Suprapubic skin (tissue), 4 donors: ENCODE data around the gene SAMD11. TPM values are rescaled to one million over a fixed set of nuclear protein-coding genes. Genes with fewer than 3 reads are reported as not detected.
A peak's percentile ranks its signal among the peaks of the same experiment; 100 is the strongest.

ENCODE experiments used
- DNase-seq, 2 donors: peaks; one replicate each; pipeline ENCODE4 v3.0.0-alpha.2; 2019; ENCODE audit warnings: low spot score in 2 of 2
- H3K27ac ChIP-seq: fragments of 200-600 bp; sonication (generic); one replicate; pipeline ENCODE4 v1.5.1; 2019
- H3K27me3 ChIP-seq: fragments of 200-600 bp; sonication (generic); one replicate; pipeline ENCODE4 v1.5.1; 2019
- H3K36me3 ChIP-seq: fragments of 200-600 bp; sonication (generic); one replicate; pipeline ENCODE4 v1.5.1; 2019
- H3K4me1 ChIP-seq: fragments of 200-600 bp; sonication (generic); one replicate; pipeline ENCODE4 v1.5.1; 2019
- H3K4me3 ChIP-seq: fragments of 200-600 bp; sonication (generic); one replicate; pipeline ENCODE4 v1.5.1; 2019; ENCODE audit warnings: mild to moderate bottlenecking
- H3K9me3 ChIP-seq: fragments of 200-600 bp; sonication (generic); one replicate; pipeline ENCODE4 v1.5.1; 2019
- EP300 ChIP-seq: sonication (generic); formaldehyde crosslinking; IDR thresholded peaks from one replicate; pipeline ENCODE4 v1.6.1; 2017; ENCODE audit warnings: antibody characterized with exemption
- POLR2A ChIP-seq, 2 donors: fragments of 450-650 bp; IDR thresholded peaks; one replicate each; pipeline ENCODE4 v1.6.1; 2017; ENCODE audit warnings: antibody characterized with exemption in 2 of 2, mild to moderate bottlenecking in 2 of 2, moderate library complexity in 2 of 2
- POLR2AphosphoS5 ChIP-seq, 3 donors: sonication (generic); formaldehyde crosslinking; IDR thresholded peaks; one replicate each; pipeline ENCODE4 v1.6.1; 2017; ENCODE audit warnings: antibody characterized with exemption in 3 of 3
- WGBS: methylation state at CpG from one replicate; pipeline ENCODE4 v1.1.5; 2018; 5-methylcytosine and 5-hydroxymethylcytosine counted together
- total RNA-seq, 4 donors: library from RNA; depleted of rRNA; stranded (reverse); fragments of >200 nt; gene quantifications; one replicate each; pipeline ENCODE4 v1.1.0, GENCODE V29; 2016
- TF ChIP-seq, protein P1 (sequence below), 2 donors: fragments of 200-600 bp in 1 of 2; fragments of 450-650 bp in 1 of 2; sonication (generic) in 1 of 2; IDR thresholded peaks; one replicate each; pipeline ENCODE4 v1.5.1; 2016 to 2019; ENCODE audit warnings: antibody characterized with exemption in 2 of 2, mild to moderate bottlenecking in 1 of 2, moderate library complexity in 1 of 2

Gene SAMD11
- total RNA-seq, 4 donors from 2014 or later = 0.85 to 2.0 (median 1.5) TPM; not detected in 1

DNA sequence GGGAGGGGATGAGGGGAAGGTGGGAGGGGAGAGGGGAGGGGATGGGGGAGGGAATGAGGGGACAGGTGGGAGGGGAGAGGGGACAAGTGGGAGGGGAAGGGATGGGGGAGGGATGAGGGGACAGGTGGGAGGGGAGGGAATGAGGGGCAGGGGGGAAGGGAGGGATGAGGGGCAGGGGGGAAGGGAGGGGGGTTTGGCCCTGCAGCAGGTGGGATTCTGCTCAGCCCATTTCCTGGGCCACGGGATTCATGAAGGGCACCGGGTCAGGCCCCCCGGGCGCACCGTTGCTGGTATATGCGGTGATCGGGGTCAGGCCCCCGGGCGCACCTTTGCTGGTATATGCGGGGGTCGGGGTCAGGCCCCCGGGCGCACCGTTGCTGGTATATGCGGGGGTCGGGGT, 15.1 kb upstream of the SAMD11 start:
- Histone ChIP-seq H3K4me3 (no peak overlapping the region), H3K27ac (no peak overlapping the region), H3K4me1 (peaks cover 47% of the 10 kb centered on the region), H3K27me3 (peaks cover 39% of the 10 kb centered on the region), H3K36me3 (no peaks in the 10 kb centered on the region), H3K9me3 (no peaks in the 10 kb centered on the region)
- 74% methylated on average over 8 of the region's 16 CpGs for WGBS
- TF ChIP-seq POLR2A (IDR thresholded peaks at IDR 0.05) (no peak), POLR2AphosphoS5 (IDR thresholded peaks at IDR 0.05) (no peak), EP300 (no peak)
- TF ChIP-seq, protein P1, sequence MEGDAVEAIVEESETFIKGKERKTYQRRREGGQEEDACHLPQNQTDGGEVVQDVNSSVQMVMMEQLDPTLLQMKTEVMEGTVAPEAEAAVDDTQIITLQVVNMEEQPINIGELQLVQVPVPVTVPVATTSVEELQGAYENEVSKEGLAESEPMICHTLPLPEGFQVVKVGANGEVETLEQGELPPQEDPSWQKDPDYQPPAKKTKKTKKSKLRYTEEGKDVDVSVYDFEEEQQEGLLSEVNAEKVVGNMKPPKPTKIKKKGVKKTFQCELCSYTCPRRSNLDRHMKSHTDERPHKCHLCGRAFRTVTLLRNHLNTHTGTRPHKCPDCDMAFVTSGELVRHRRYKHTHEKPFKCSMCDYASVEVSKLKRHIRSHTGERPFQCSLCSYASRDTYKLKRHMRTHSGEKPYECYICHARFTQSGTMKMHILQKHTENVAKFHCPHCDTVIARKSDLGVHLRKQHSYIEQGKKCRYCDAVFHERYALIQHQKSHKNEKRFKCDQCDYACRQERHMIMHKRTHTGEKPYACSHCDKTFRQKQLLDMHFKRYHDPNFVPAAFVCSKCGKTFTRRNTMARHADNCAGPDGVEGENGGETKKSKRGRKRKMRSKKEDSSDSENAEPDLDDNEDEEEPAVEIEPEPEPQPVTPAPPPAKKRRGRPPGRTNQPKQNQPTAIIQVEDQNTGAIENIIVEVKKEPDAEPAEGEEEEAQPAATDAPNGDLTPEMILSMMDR (IDR thresholded peaks at IDR 0.05) = no peak
- peak in 1 of 2 donors; percentile 24 for DNase-seq

DNA sequence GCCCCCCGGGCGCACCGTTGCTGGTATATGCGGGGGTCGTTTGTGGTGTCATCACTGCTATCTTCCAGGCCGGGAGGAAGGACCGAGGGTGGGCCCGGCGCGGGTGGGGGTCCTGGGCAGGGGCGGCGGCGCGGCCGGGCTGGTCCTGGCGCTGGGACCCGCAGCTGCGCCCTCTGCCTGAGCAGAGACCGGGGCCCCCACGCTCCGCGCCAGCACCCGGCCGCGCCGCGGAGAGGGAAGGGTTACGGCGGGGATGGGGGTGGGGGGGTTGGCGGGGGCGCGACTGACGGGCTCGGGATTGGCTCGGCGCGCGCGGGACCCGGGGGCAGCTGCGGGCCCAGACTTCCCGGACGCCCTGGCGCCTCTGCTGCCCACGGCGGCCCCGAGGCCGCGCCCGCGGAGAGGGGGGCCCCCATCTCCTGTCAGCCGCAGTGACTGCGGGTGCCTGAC, 13.8 kb upstream of the SAMD11 start:
- WGBS = no CpG with 5 or more reads among the region's 53 CpGs
- Histone ChIP-seq H3K27me3 (peaks cover 51% of the 10 kb centered on the region), H3K9me3 (no peaks in the 10 kb centered on the region), H3K4me3 (no peak overlapping the region), H3K36me3 (no peaks in the 10 kb centered on the region), H3K4me1 (peaks cover 38% of the 10 kb centered on the region), H3K27ac (no peak overlapping the region)
- TF ChIP-seq, protein P1 (IDR thresholded peaks at IDR 0.05) = no peak
- no peak for TF ChIP-seq POLR2AphosphoS5 (IDR thresholded peaks at IDR 0.05)
- TF ChIP-seq POLR2A (IDR thresholded peaks at IDR 0.05) = no peak
- no peak for TF ChIP-seq EP300
- DNase-seq = peak; percentile 56 to 65

DNA sequence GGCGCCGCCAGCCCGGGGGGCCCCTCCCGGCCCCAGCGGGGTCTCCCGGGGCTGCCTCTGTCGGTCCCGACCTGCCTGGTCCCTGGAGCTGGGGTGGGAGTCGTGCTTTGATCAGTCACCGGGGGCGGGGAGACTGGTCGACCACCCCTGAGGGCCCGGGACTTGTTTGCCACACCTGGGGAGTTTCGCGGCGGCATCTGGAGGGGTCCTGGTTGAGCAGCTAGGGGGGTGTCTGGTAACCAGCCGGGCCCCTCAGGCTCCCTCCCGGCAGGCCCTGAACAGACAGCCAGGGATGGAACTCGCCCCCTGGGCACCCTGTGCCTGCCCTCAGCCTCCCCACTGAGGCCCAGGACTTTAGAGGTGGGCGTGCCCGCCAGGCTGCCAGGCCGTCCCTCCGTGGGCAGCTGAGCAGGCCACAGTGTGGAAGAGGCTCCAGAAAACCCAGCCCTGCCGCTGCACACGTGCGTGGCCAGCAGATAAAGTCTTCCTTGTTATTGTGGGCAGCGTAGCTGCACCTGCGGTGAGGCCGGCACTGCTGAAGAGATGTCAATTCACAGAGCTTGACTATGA, 13.3 kb upstream of the SAMD11 start:
- DNase-seq = peak; percentile 64 to 80
- no peaks in the 10 kb centered on the region for H3K9me3 ChIP-seq
- H3K4me1 ChIP-seq = peaks cover 33% of the 10 kb centered on the region
- H3K36me3 ChIP-seq = no peaks in the 10 kb centered on the region
- H3K27me3 ChIP-seq = peaks cover 56% of the 10 kb centered on the region
- 15% methylated on average over 15 of the region's 29 CpGs for WGBS
- H3K4me3 ChIP-seq = no peak overlapping the region
- H3K27ac ChIP-seq = no peak overlapping the region
- TF ChIP-seq EP300 (no peak), POLR2A (IDR thresholded peaks at IDR 0.05) (no peak), POLR2AphosphoS5 (IDR thresholded peaks at IDR 0.05) (no peak)
- TF ChIP-seq, protein P1 (IDR thresholded peaks at IDR 0.05) = no peak

DNA sequence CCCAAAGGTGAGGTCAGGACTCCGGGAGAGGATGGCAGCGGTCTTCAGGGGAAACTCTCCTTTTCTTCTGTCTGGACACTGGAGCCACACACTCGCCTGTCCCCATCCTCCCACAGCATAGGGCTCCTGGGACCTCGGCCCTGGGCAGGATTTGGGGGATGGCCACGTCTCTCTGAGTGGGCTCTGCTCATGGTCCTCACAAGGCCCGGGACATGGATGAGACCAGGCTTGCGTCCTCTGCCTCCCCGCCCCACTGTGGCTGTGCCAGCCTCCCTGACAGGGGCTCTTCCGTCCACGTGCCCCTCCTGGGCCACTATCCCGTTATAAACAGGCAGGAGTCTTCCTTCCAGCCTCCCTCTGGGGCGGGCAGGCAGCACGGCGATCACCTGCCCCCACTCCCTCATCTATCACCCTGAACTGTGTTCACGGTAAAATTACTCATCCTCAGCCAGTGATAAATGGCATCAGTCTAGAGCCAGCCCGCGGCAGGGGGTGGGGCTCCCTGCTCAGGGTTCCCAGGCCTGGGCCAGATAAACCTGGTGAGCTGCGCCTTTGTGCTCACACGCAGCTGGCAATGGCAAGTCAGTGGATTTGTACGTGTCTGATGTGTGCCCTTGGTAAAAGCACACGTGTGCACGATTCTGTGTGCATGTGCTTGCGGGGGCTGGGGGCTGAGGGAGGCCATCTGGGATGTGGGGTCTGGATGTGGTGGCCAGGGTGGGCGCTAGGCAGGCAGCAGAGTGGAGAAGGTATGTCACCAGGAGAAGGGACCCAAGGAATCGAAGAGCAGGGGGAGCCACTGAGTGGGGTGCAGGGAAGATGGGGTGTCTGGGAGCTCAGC, 12.6 kb upstream of the SAMD11 start:
- TF ChIP-seq POLR2AphosphoS5 (IDR thresholded peaks at IDR 0.05) = no peak
- TF ChIP-seq EP300 = no peak
- TF ChIP-seq, protein P1 (IDR thresholded peaks at IDR 0.05) = no peak
- TF ChIP-seq POLR2A (IDR thresholded peaks at IDR 0.05) = no peak
- Histone ChIP-seq H3K27me3 (peaks cover 63% of the 10 kb centered on the region), H3K4me3 (no peak overlapping the region), H3K36me3 (no peaks in the 10 kb centered on the region), H3K4me1 (peaks cover 26% of the 10 kb centered on the region), H3K27ac (no peak overlapping the region), H3K9me3 (no peaks in the 10 kb centered on the region)
- 43% methylated on average over 25 of the region's 25 CpGs for WGBS
- peak; percentile 53 to 55 for DNase-seq
